Measurements from ENCODE around the gene SHISAL1. TPM values are rescaled to one million over a fixed set of nuclear protein-coding genes. Genes with fewer than 3 reads are reported as not detected.

The SHISAL1 gene
- polyA plus RNA-seq, 1 donor (not counting 4 experiments of a cell fraction or from before 2014, with no cell fraction given), result 0.24 TPM

DNA sequence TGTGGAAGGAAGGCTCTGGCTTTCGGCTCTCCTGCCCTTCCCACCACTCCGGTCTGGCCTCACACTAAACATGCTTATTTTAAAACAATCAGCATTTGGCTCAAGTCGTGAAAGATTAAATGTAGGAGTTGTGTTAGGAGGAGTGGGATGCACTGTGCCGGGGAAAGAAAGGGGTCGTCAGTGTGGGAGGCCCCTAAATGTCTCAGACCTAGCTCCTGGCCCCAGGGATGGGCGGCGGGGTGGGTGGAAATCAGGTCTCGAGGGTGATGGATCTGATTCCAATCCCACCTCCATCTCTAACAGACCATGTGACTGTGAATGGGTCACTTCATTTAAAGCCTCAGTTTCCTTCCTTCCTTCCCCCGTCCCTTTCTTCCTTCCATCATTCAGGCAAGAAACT lies 6.9 kb upstream of the SHISAL1 start:
- H3K9me1 ChIP-seq (ENCODE audit: control insufficient read depth, extremely low read depth, insufficient read depth, low read length), result no peaks in the 10 kb centered on the region
- dilution Hi-C loops (cut with MboI; ENCODE audit: extremely low pct_ligation_motif_present, low sequenced_read_pairs), result no loop called here
- no peak overlapping the region for H3K4me2 ChIP-seq (ENCODE audit: control insufficient read depth, extremely low read depth, insufficient read depth, low read depth, low read length)
- no peak overlapping the region for H3K4me3 ChIP-seq (ENCODE audit: control insufficient read depth in 2 of 3, extremely low read depth in 1 of 3, insufficient read depth in 2 of 3, low read depth in 1 of 3, low read length in 3 of 3)
- no peaks in the 10 kb centered on the region for H4K20me1 ChIP-seq (ENCODE audit: control insufficient read depth, extremely low read depth, insufficient read depth, low read length)
- H3K79me2 ChIP-seq (ENCODE audit: control insufficient read depth, insufficient read depth, low read length), result no peaks in the 10 kb centered on the region
- H3K9me3 ChIP-seq (ENCODE audit: control insufficient read depth, low read depth, low read length), result no peaks in the 10 kb centered on the region
- DNase-seq (ENCODE audit: low read depth, low spot score) (no peak), FAIRE-seq (no peak)
- no peaks in the 10 kb centered on the region for H3K36me3 ChIP-seq (ENCODE audit: control insufficient read depth in 2 of 2, extremely low read depth in 1 of 2, insufficient read depth in 2 of 2, low read length in 2 of 2)
- H3K27me3 ChIP-seq (ENCODE audit: control insufficient read depth, extremely low read depth, insufficient read depth, low read length), result peaks cover 17% of the 10 kb centered on the region
- H3K27ac ChIP-seq (ENCODE audit: control insufficient read depth, insufficient read depth, low read length), result no peak overlapping the region
- TF ChIP-seq, protein P1, sequence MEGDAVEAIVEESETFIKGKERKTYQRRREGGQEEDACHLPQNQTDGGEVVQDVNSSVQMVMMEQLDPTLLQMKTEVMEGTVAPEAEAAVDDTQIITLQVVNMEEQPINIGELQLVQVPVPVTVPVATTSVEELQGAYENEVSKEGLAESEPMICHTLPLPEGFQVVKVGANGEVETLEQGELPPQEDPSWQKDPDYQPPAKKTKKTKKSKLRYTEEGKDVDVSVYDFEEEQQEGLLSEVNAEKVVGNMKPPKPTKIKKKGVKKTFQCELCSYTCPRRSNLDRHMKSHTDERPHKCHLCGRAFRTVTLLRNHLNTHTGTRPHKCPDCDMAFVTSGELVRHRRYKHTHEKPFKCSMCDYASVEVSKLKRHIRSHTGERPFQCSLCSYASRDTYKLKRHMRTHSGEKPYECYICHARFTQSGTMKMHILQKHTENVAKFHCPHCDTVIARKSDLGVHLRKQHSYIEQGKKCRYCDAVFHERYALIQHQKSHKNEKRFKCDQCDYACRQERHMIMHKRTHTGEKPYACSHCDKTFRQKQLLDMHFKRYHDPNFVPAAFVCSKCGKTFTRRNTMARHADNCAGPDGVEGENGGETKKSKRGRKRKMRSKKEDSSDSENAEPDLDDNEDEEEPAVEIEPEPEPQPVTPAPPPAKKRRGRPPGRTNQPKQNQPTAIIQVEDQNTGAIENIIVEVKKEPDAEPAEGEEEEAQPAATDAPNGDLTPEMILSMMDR (optimal IDR thresholded peaks at IDR 0.05 in 1 of 3, IDR thresholded peaks at IDR 0.05 in 1 of 3, conservative IDR thresholded peaks at IDR 0.05 in 1 of 3; ENCODE audit: extremely low read depth in 1 of 3, insufficient read depth in 2 of 3, low read length in 3 of 3), result no peak
- TF ChIP-seq EZH2 (IDR thresholded peaks at IDR 0.05; ENCODE audit: low read length), result no peak
- no peak overlapping the region for H3K9ac ChIP-seq (ENCODE audit: control insufficient read depth, extremely low read depth, insufficient read depth, low read length)
- H3K4me1 ChIP-seq (ENCODE audit: control insufficient read depth, extremely low read depth, insufficient read depth, low read length), result peaks cover 9% of the 10 kb centered on the region
- no peak overlapping the region for H2AFZ ChIP-seq (ENCODE audit: control insufficient read depth, low read length)

DNA sequence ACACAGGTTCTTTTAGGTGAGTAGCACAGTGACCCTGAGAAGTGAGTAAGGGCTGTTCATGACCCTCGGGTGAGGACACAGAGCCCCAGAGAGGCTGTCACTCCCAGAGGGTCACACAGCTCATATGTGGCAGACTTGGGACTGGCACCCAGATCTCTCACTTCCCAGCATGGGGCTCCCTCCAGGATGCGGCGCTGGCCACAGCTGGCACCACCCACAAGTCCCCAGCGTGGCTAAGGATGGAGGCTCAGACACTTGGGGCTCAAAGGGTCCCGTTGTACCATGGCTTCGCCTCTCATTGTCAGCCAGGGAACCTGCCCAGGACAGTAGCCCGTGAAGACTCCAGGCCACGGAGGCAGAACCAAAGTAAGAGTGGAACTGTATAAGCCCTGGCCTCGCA lies 6.0 kb upstream of the SHISAL1 start:
- dilution Hi-C loops (cut with MboI; ENCODE audit: extremely low pct_ligation_motif_present, low sequenced_read_pairs), result no loop called here
- Histone ChIP-seq H2AFZ (ENCODE audit: control insufficient read depth, low read length) (no peak overlapping the region), H3K9ac (ENCODE audit: control insufficient read depth, extremely low read depth, insufficient read depth, low read length) (no peak overlapping the region), H3K9me1 (ENCODE audit: control insufficient read depth, extremely low read depth, insufficient read depth, low read length) (no peaks in the 10 kb centered on the region), H3K4me1 (ENCODE audit: control insufficient read depth, extremely low read depth, insufficient read depth, low read length) (peaks cover 9% of the 10 kb centered on the region), H3K36me3 (ENCODE audit: control insufficient read depth in 2 of 2, extremely low read depth in 1 of 2, insufficient read depth in 2 of 2, low read length in 2 of 2) (no peaks in the 10 kb centered on the region), H4K20me1 (ENCODE audit: control insufficient read depth, extremely low read depth, insufficient read depth, low read length) (no peaks in the 10 kb centered on the region), H3K4me3 (ENCODE audit: control insufficient read depth in 2 of 3, extremely low read depth in 1 of 3, insufficient read depth in 2 of 3, low read depth in 1 of 3, low read length in 3 of 3) (no peak overlapping the region), H3K9me3 (ENCODE audit: control insufficient read depth, low read depth, low read length) (no peaks in the 10 kb centered on the region), H3K27me3 (ENCODE audit: control insufficient read depth, extremely low read depth, insufficient read depth, low read length) (peaks cover 13% of the 10 kb centered on the region), H3K27ac (ENCODE audit: control insufficient read depth, insufficient read depth, low read length) (no peak overlapping the region), H3K79me2 (ENCODE audit: control insufficient read depth, insufficient read depth, low read length) (no peaks in the 10 kb centered on the region), H3K4me2 (ENCODE audit: control insufficient read depth, extremely low read depth, insufficient read depth, low read depth, low read length) (no peak overlapping the region)
- DNase-seq (ENCODE audit: low read depth, low spot score) (no peak), FAIRE-seq (no peak)
- TF ChIP-seq, protein P1 (optimal IDR thresholded peaks at IDR 0.05 in 1 of 3, IDR thresholded peaks at IDR 0.05 in 1 of 3, conservative IDR thresholded peaks at IDR 0.05 in 1 of 3; ENCODE audit: extremely low read depth in 1 of 3, insufficient read depth in 2 of 3, low read length in 3 of 3), result no peak
- TF ChIP-seq EZH2 (IDR thresholded peaks at IDR 0.05; ENCODE audit: low read length), result no peak
